Occipital lobe (tissue), 2 donors: ENCODE measurements around the gene LARGE1. TPM values are rescaled to one million over a fixed set of nuclear protein-coding genes. Genes with fewer than 3 reads are reported as not detected.
A peak's percentile ranks its signal among the peaks of the same experiment; 100 is the strongest.

Source experiments
- DNase-seq: peaks from one replicate; lab custom pipeline; 2025; lab: John Stamatoyannopoulos, UW
- total RNA-seq: library from RNA; depleted of rRNA; stranded (reverse); fragments of >200 nt; gene quantifications from one replicate; pipeline ENCODE4 v1.2.3, GENCODE V29; 2014

The LARGE1 gene
- total RNA-seq, 1 donor from 2014 or later = 37.3 TPM

- DNase-seq = no peak
These were observed 319.7 kb downstream of the LARGE1 start for GRCh38 chr22:33600595-33600994.

DNA sequence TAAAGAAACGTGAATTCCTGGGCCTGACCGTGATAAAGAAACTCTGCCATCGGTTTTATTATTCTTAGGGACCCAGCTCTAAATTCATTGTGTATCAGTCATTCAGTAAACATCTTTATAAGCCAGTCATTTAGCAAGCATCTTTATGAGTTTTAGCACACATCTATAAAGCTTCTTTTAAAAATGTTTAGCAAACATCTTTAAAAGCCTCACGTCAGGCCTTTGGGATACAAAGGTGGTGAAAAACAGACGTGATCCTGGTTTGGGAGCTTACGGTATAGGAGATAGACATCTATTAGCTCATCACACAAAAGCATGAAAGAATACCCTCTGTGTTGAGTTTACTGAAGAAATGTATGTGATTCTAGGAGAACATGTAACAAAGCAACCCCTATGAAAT is 320.2 kb downstream of the LARGE1 start:
- DNase-seq = no peak

DNA sequence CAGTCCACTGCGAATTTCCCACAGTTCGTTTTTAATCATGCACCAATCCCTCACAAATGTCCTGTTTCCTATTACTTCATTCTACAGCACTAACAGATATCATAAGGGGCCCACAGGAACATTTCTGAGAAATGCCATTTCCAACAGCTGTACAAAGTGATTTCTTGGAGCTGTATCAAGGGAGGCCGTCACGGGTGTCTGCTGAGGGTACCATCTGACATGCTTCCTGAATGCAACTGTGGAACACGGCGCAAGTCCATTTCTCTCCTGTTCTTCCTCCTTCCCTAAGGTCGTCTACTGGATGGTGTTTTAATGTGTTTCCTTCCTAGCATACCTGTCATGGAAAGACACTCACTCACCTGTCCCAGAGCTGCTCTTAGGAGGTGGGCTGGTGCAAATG is 320.7 kb downstream of the LARGE1 start:
- DNase-seq = no peak

DNA sequence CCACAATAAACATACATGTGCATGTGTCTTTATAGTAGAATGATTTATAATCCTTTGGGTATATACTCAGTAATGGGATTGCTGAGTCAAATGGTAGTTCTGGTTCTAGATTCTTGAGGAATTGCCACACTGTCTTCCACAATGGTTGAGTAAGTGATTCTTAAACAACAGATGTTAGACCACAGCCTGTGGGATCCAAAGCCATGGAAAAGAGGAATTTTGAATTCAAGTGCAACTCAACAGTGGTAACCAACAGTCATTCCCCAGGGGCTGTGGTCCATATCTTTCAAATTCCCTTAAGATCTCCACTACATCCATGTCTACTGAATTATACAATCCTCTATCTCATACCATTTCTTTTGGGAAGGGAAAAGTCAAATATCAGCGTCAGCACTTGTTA is 321.5 kb downstream of the LARGE1 start:
- no peak for DNase-seq

DNA sequence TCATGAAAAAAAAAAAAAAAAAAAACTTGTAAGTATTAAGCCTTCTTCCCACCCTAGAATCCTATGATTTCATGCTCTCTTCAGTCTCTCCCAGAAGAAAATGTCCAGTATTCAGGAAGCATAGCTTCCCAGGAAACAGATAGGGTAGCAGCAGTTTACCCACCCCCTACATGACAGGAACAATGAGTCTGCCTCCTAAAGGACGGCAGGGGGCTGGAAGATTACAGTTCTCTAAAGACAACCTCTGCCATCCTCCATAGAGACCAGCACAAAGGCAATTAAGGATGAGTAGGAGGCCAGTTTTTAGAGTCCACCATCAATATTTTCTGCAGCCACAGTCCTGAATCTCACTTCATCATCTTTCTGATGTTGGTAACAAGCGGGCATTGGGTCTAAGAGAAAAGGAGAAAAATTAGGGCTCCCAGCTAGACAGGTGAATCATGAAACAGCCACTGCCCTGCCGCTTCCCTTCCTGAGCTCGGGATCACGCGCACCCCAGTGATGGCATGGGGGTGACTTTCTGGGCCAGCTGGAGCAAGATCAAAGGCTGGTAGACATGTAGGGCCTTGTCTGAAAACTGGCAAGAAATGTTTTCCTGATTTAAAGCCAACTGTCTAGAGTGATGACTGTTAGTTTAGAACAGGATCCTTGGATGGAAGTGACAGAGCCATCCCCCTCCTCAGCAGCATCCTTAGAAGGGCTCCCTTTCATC is 322.8 kb downstream of the LARGE1 start:
- DNase-seq = no peak

DNA sequence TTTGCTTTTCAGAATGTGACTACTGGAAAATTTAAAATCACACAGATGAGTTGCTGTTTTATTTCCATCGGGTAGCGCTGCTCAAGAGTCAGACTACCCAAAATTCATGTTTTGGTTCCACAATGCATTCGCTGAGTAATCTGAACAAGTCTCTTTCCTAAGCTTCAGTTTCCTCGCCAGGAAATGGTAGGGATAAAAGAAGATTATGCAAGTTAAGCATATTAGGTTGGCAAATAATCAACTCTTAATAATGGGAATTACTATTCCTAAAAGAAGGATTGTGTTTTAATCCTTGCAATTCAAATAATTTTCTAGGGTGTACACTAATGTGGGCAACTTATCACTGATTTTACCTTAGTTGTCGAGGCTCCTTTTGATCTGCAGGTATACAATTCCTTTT is 326.5 kb downstream of the LARGE1 start:
- DNase-seq = no peak

- no peak for DNase-seq
These were observed 328.3 kb downstream of the LARGE1 start for GRCh38 chr22:33591946-33592345.

DNA sequence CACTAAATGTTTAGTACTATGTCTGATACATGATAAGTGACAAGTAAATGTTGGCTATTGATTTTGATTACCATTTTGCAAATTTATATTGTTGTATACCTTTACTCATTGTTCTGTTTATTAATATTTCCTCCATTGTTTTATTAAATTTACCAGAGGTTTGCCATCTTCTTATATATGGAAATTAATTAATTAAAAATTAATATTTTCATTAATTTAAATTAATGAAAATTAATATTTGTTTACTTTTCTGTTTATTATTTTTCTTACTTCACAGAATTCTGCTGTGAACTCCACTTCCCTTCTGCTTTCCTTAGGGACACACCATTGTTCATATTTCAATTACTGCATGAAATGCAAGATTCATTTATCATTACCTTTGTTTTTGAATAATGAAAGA is 331.0 kb downstream of the LARGE1 start:
- DNase-seq = no peak

DNA sequence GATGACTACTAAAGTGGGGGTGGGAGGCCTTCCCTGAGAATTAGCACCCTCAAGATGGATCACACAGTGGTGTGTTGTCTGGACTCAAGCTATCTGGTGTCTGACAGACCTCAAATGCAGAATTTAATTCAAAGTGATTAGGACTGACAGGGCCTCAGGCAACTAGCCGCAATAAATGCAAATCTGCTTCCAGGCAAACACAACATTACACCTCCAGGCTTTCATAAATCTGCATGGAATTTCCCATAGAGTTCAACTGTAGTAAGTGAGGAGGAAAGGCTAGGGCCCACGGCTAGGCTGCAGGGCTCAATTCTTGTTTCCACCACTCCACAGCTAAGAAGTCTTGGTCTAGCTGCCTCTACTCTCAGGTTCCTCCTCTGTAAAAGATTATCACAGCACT is 331.4 kb downstream of the LARGE1 start:
- DNase-seq = no peak

DNA sequence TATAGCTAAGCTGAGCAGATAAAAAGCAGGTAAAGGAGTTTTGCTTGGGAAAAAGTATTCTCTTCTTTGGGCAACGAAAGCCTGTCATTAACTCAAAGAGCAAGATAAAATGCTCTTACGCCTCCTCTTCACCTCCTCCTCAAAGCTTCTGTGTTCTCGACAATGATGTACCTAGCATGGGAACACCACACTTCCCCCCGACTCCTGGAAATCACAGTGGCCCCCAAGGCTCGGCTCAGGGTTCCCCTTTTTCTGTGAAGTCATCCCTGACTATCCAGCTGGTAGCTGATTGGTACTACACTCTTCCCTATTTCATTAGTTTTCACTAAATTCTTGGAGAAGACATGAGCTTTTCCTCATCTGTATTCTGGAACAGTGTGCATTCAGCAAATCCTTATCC is 336.1 kb downstream of the LARGE1 start:
- DNase-seq = no peak

- no peak for DNase-seq
These were observed 337.4 kb downstream of the LARGE1 start for GRCh38 chr22:33582822-33583400.

DNA sequence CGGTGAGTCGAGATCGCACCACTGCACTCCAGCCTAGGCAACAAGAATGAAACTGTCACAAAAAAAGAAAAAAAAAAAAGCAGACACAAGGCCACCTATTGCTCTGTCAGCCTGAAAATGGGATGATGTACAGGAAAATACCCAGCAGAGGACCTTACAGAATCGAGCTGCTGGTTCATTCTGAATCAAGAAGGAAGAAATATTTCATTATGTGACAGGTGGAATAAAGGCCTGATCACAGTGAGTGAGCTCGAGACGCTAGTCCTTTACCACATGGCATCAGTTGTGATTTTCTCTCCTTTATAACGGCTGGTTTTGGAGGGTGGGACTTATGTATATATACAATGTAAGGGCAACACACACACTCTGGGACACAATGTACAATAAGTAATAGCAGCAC is 340.0 kb downstream of the LARGE1 start:
- DNase-seq = no peak

DNA sequence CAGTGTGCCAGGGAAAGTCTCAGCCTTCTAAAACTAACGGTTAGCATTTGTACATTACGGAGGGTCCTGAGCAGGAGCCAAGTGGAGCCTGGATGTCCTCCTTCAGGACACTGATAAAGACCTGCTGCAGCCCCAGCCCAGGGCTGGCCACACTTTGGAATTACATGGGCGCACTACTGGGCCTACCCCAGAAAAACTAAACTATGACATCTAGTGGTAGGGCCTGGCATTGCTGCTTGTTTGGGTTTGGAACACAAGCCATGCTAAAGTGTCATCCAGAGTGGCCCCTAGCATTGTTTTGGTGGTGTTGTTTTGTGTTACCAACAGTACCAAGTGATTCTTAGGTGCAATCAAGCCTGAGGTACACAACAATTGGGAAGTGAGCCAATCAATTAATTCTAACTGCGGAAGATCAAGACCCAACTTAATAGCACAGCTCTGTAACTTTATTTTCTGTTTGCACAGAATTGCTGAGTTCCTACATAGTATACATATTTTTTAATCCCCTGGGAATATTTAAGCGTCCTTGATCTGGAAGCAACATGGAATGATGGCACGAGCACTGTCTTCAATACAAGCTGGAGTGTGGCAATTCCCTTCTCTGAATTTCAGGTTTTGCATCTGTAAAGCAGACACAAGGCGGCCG is 340.7 kb downstream of the LARGE1 start:
- peak; percentile 13 for DNase-seq

DNA sequence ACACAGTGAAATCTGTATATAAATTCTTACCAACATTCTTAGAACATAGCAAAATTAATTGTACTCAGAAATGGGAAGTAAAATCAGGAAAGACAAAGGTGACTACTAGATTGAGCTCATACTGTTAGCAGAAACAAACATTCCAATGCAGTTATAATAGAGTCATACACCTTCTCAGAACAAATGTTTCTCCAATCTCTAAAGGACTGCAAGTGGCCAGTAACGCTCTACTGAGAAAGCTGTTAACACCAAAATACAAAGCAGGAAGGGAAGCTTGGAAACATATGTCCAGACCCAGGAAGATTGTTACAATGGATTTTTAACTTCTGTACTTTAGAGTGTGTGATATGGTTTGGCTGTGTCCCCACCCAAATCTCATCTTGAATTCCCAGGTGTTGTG is 341.5 kb downstream of the LARGE1 start:
- no peak for DNase-seq

DNA sequence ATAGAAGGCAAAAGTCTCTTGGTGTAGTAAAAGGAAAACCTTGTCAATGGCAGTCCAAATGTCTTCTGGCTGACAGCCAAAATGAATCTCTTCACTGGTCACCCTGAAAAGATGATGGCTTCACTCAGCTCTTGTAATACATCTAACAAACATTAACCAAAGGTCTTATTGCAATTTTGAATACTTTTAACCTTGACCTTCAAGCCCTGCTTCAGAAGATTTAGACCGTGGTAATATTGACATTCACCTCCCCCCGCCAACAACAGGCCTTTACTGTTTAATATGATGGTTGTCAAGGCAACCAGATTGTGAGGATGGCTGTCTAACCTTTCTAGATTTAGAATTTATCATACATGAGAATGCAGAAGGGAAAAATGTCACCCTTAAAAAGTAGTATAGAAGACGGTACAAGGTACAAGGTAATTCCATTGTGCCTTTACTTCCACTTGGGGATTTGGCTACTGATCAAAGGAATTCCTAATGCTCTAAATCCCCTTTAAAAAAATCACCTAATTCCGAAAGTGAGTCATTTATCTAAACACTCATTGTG is 342.3 kb downstream of the LARGE1 start:
- DNase-seq = no peak

- no peak for DNase-seq
These were observed 344.1 kb downstream of the LARGE1 start for GRCh38 chr22:33576205-33576604.

DNA sequence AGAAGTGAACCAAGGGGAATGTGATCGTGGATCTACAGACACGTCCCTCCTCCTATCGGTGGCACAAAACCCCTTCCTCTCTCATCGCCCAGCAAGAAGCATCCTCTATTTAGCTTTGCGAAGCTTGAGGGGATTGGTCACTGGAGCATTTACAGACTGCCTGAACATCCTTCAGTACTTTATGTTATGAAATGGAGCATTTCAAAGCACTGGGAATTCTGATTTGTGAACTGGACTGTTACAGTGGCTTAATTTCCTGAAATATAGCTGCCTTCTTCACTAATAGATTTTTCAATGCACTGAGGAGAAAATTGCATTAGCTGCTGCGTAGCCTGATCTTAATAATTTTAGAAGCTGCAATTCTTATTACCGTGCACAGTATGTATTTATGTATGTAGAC is 344.5 kb downstream of the LARGE1 start:
- DNase-seq = no peak

DNA sequence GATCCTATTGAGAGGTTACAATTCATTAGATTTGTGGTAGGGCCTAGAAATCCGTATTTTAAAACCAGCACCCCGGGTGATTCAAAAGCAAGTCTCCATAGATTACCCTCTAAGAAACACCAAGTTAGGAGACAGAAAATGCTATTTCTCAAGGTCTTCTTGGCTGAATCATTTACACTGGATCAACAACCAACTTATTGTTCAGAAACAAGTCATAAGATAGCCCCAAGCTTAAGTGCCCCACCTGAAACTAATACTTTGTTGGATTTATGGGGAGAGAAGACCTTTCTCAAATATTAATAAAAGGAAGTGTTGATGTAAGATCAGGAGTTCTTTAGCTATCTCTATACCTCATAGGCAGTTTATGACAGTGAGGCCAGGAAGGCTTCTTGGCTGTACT is 345.2 kb downstream of the LARGE1 start:
- DNase-seq = no peak

- no peak for DNase-seq
These were observed 346.8 kb downstream of the LARGE1 start for GRCh38 chr22:33573479-33573878.

- DNase-seq = no peak
These were observed 348.2 kb downstream of the LARGE1 start for GRCh38 chr22:33572086-33572485.

- DNase-seq = no peak
These were observed 350.2 kb downstream of the LARGE1 start for GRCh38 chr22:33570110-33570509.

- DNase-seq = no peak
These were observed 350.7 kb downstream of the LARGE1 start for GRCh38 chr22:33569559-33569958.

- DNase-seq = no peak
These were observed 351.3 kb downstream of the LARGE1 start for GRCh38 chr22:33569018-33569417.
